GM13976 (cell line): Measurements from ENCODE around the gene TUBB3.

ENCODE experiments used
- DNase-seq: peaks from one replicate; pipeline ENCODE4 v3.0.0; 2012; ENCODE audit warnings: low spot score
- in situ Hi-C: fragments of 300-500 bp; cut with MboI; formaldehyde crosslinking; loops from one replicate; pipeline ENCODE4 v1.12.0; 2022; ENCODE audit warnings: low sequenced_read_pairs, mixed read lengths, inconsistent platforms; ENCODE audit not compliant: unreplicated experiment
- TF ChIP-seq, protein P1 (sequence below): IDR thresholded peaks from 2 replicates; pipeline ENCODE4 v1.5.1; 2012; ENCODE audit warnings: borderline replicate concordance, mild to moderate bottlenecking; ENCODE audit not compliant: insufficient read depth; ENCODE audit errors: extremely low read depth, missing control alignments, control extremely low read depth

TUBB3 gene

DNA sequence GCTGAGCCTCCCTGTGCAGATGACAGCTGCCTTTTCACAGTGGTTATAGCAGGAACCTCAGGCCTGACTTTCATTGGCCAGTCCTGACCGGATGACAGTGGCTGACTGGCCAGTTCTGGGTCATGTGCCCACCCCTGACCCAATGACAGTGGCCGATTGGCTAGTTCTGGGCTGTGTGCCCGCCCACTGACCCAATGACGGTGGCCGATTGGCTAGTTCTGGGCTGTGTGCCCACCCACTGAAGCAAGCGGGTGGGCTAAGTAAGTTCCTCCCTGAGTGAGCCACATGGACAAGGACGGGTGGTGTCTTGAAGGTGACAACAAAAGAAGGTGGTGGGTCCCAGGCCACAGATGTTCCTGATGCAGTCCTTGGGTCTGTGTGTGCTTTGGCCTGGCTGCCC lies 34.9 kb downstream of the TUBB3 start:
- TF ChIP-seq, protein P1, sequence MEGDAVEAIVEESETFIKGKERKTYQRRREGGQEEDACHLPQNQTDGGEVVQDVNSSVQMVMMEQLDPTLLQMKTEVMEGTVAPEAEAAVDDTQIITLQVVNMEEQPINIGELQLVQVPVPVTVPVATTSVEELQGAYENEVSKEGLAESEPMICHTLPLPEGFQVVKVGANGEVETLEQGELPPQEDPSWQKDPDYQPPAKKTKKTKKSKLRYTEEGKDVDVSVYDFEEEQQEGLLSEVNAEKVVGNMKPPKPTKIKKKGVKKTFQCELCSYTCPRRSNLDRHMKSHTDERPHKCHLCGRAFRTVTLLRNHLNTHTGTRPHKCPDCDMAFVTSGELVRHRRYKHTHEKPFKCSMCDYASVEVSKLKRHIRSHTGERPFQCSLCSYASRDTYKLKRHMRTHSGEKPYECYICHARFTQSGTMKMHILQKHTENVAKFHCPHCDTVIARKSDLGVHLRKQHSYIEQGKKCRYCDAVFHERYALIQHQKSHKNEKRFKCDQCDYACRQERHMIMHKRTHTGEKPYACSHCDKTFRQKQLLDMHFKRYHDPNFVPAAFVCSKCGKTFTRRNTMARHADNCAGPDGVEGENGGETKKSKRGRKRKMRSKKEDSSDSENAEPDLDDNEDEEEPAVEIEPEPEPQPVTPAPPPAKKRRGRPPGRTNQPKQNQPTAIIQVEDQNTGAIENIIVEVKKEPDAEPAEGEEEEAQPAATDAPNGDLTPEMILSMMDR = no peak
- DNase-seq = no peak

GRCh38 chr16:89958596-89958995 lies 35.5 kb downstream of the TUBB3 start:
- TF ChIP-seq, protein P1 = no peak
- in situ Hi-C loops = no loop called here
- no peak for DNase-seq

More for the DNA sequence above, 34.9 kb downstream of the TUBB3 start:
- in situ Hi-C loops = no loop called here

DNA sequence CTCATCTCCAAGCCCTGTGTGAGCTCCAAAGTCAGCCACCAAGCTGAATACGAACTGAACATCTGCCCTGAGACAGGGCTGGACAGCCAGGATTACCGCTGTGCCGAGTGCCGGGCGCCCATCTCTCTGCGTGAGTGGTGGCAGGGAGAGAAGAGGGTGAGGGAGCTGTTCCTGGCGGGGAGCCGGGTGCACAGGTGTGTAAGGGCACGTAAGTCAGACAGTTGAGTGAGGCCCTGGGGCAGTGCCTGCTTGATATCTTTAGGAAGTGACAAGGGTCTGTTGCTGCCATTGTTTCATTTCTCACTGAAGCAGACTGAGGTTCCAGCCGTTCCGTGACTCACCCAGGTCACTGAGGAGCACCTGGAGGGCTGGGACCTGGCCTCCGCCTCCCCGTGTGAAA lies 37.8 kb downstream of the TUBB3 start:
- DNase-seq = no peak
- TF ChIP-seq, protein P1 = no peak
- in situ Hi-C loops = no loop called here

GRCh38 chr16:89961920-89962319 lies 38.8 kb downstream of the TUBB3 start:
- TF ChIP-seq, protein P1 = no peak
- DNase-seq = no peak
- in situ Hi-C loops = no loop called here

DNA sequence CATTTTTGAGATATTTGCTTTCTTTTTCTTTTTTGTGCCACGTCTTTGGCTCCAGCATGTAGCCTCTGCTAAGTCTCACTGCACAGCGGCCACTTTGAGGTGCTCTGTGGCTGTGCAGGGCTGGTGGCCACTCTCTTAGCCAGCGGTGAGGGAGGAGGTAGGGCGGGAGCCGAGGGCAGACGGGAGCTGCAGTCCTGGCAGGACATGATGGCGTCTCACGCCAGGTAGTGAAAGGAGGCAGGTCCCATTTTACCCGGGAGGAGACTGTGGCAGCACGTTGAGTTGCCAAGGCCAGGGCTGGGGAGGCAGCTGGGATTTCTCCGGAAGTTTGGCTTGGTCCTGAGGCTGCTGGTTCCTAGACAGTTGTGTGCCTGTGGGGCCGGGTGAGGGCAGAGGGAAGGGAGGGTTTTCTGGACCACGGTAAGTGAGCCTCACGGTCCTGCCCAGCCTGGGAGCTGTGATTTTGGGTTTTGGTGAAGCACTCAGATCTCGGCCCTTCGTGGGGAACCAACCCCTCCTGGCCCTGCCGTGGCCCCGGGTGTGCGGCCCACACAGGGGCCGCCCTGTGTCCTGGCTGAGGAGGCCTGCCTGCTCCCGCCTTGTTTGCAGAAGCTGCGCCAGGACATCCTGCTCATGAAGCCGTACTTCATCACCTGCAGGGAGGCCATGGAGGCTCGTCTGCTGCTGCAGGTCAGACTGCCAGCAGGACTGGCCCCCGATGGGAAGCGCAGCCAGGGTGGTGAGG lies 39.8 kb downstream of the TUBB3 start:
- DNase-seq = no peak
- in situ Hi-C loops = no loop called here
- TF ChIP-seq, protein P1 = no peak

GRCh38 chr16:89964201-89964600 lies 41.1 kb downstream of the TUBB3 start:
- TF ChIP-seq, protein P1 = no peak
- DNase-seq = no peak
- in situ Hi-C loops = no loop called here
